Mucosa of descending colon (tissue), 3 donors: ENCODE measurements around the gene NHS. TPM values are rescaled to one million over a fixed set of nuclear protein-coding genes. Genes with fewer than 3 reads are reported as not detected.

ENCODE experiments used
- ATAC-seq: fragments of 200-7000 bp; cut with Tn5 transposase; one replicate; pipeline ENCODE4 v1.9.1; 2020; ENCODE audit warnings: mild to moderate bottlenecking, moderate library complexity
- DNase-seq, 3 donors: peaks; one replicate each; pipeline ENCODE4 v3.0.0-alpha.2; 2020
- H3K36me3 ChIP-seq: fragments of 200-600 bp; one replicate; pipeline ENCODE4 v1.8.0; 2021; ENCODE audit warnings: low read depth, mild to moderate bottlenecking
- H3K4me1 ChIP-seq: fragments of 200-600 bp; one replicate; pipeline ENCODE4 v1.8.0; 2021; ENCODE audit warnings: low read depth, mild to moderate bottlenecking
- H3K4me3 ChIP-seq: fragments of 200-600 bp; one replicate; pipeline ENCODE4 v1.8.0; 2021; ENCODE audit warnings: mild to moderate bottlenecking
- H3K9me3 ChIP-seq: fragments of 200-600 bp; one replicate; pipeline ENCODE4 v1.8.0; 2021; ENCODE audit warnings: mild to moderate bottlenecking
- intact Hi-C, 2 donors: fragments of 100-400 bp; cut with DNase I in 1 of 2; cut with micrococcal nuclease in 1 of 2; formaldehyde crosslinking; loops; one replicate each; pipeline versions ENCODE4 v1.11.0 to v1.11.1; 2022; cut with DNase I, micrococcal nuclease
- microRNA-seq: library from miRNA; unstranded; fragments of <30 nt; microRNA quantifications from one replicate; pipeline ENCODE4, GENCODE V29; 2019
- total RNA-seq, 3 donors: library from RNA; stranded (reverse); fragmentation: NEBNext Ultra II Directional in 2 of 3; extraction: Animal tissue kit (Norgen Biotek cat#: 25700) in 2 of 3; gene quantifications; one replicate each; pipeline versions ENCODE4 v1.2.1 to v1.2.4, GENCODE V29; 2021 to 2023
- TF ChIP-seq, protein P1 (sequence below): fragments of 200-600 bp; IDR thresholded peaks from one replicate; pipeline ENCODE4 v1.8.0; 2022; ENCODE audit warnings: antibody characterized with exemption, mild to moderate bottlenecking
- donor health status: DM: no; HTN: no; CAD: no; lungs with moderate emphysema.
- donor health status: DM: no; HTN: no; CAD: no.
- donor health status: DM: no; HTN: yes; CAD: no.

The NHS gene
- total RNA-seq, 3 donors from 2014 or later = 1.8 to 11.7 (median 2.1) TPM

DNA sequence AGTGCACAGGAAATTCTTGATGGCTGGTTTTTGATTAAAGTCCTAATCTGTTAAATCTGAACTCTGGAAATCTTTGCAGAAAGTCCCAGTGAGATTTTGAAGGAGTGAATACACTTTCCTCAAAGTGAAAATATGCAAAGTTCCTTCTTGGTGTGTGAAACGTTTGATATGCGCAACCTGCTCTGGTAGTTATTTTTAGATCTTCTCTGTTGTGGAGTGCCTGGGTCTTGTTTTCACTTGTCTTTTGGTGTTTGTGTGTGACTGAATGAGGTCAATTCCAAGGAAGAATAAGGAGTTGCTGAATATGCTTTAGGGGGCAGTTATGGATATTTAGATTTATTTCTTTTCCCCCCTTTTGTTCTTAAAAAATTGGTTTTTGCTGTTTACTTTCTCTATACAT, 404.0 kb downstream of the NHS start:
- intact Hi-C loops = no loop called here
- no peaks in the 10 kb centered on the region for H3K36me3 ChIP-seq
- no peaks in the 10 kb centered on the region for H3K4me1 ChIP-seq
- DNase-seq = no peak
- H3K4me3 ChIP-seq = no peak overlapping the region
- no peak for ATAC-seq
- no peaks in the 10 kb centered on the region for H3K9me3 ChIP-seq
- TF ChIP-seq, protein P1, sequence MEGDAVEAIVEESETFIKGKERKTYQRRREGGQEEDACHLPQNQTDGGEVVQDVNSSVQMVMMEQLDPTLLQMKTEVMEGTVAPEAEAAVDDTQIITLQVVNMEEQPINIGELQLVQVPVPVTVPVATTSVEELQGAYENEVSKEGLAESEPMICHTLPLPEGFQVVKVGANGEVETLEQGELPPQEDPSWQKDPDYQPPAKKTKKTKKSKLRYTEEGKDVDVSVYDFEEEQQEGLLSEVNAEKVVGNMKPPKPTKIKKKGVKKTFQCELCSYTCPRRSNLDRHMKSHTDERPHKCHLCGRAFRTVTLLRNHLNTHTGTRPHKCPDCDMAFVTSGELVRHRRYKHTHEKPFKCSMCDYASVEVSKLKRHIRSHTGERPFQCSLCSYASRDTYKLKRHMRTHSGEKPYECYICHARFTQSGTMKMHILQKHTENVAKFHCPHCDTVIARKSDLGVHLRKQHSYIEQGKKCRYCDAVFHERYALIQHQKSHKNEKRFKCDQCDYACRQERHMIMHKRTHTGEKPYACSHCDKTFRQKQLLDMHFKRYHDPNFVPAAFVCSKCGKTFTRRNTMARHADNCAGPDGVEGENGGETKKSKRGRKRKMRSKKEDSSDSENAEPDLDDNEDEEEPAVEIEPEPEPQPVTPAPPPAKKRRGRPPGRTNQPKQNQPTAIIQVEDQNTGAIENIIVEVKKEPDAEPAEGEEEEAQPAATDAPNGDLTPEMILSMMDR = no peak

DNA sequence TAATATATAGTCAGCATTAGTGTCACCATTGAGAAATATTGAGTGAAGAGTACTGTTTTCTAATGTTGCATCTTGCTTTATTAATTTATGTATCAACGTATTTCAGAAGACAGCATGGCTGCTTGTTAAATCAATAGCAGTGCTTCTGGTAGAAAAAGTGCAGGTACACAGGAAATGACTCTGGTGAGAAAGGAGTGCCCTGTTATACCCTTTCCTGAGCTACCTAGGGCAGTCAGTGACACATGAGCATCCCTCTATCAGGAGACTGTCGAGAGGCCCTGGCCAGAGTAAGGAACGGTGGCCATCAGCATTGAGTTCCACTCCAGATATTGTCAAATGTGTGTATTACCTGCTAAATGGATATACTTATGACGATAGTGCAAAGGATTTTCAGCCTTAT, 404.4 kb downstream of the NHS start:
- DNase-seq (no peak), ATAC-seq (no peak)
- intact Hi-C loops = no loop called here
- H3K4me3 ChIP-seq = no peak overlapping the region
- H3K36me3 ChIP-seq = no peaks in the 10 kb centered on the region
- TF ChIP-seq, protein P1 = no peak
- H3K4me1 ChIP-seq = no peaks in the 10 kb centered on the region
- no peaks in the 10 kb centered on the region for H3K9me3 ChIP-seq

Small RNAs within 50 kb of the gene (microRNA-seq; reads per million reads assigned to microRNA genes)
- gene MIR4768 = not detected
